Measurements from ENCODE around the gene XPR1.
A peak's percentile ranks its signal among the peaks of the same experiment; 100 is the strongest.

XPR1 gene

DNA sequence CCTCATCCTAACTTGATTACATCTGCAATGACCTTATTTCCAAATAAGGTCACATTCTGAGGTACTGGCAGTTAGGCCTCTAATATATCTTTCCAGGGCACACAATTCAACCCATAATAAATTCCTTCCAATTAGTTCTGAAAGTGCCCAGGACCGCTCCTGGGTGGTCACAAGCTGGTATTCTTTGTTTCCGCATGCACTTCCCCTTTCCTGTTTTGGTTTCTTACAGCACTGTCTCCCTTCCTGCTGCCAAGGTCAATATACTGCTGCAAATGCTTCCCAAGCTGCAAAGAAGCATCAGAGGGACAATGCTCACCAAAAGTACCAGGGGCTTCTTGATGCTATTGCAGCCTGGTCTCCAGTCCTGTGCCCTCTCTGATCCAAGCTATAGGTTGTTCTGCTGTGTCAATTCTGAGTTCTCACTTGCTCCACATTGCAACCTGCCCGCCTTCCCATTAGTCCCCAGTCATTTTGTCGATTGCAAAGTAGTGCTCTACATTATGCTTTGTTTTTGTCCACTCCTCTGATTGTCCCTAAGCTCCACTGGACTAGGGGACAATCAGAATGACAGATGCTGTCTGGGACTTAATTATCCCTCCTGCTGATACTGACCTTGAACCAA is 13.9 kb upstream of the XPR1 start:
- Histone ChIP-seq H3K4me1 (ENCODE audit: control insufficient read depth, insufficient read depth, low read length) (no peaks in the 10 kb centered on the region), H3K9me3 (ENCODE audit: control insufficient read depth, insufficient read depth, low read length) (no peaks in the 10 kb centered on the region), H3K4me3 (ENCODE audit: low read depth, low read length) (no peak overlapping the region), H3K27me3 (ENCODE audit: control insufficient read depth, insufficient read depth, low read length) (no peaks in the 10 kb centered on the region), H3K9ac (ENCODE audit: low read depth, low read length) (no peak overlapping the region), H3K36me3 (ENCODE audit: control insufficient read depth, insufficient read depth, low read length) (no peaks in the 10 kb centered on the region)

DNA sequence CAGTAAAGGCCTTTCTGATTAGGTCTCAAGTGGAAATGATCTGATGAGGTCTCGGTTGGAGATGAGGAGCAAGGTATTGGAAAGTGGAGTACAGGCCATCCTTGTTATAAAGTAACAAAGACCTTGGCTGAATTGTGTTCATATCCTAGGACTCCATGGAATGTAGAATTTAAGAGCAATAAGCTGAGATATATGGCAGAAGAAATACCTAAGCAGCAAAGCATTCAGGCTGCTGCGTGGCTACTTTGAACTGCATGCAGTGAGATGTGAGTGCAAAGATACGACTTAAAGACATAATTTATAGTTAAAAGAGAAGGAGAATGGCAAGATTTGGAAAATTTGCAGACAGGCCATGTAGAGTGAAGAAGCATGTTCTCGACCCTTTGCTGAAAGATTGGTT is 11.2 kb upstream of the XPR1 start:
- Histone ChIP-seq H3K4me1 (ENCODE audit: control insufficient read depth, insufficient read depth, low read length) (peaks cover 2% of the 10 kb centered on the region), H3K9ac (ENCODE audit: low read depth, low read length) (no peak overlapping the region), H3K4me3 (ENCODE audit: low read depth, low read length) (no peak overlapping the region), H3K9me3 (ENCODE audit: control insufficient read depth, insufficient read depth, low read length) (no peaks in the 10 kb centered on the region), H3K27me3 (ENCODE audit: control insufficient read depth, insufficient read depth, low read length) (no peaks in the 10 kb centered on the region), H3K36me3 (ENCODE audit: control insufficient read depth, insufficient read depth, low read length) (no peaks in the 10 kb centered on the region)

DNA sequence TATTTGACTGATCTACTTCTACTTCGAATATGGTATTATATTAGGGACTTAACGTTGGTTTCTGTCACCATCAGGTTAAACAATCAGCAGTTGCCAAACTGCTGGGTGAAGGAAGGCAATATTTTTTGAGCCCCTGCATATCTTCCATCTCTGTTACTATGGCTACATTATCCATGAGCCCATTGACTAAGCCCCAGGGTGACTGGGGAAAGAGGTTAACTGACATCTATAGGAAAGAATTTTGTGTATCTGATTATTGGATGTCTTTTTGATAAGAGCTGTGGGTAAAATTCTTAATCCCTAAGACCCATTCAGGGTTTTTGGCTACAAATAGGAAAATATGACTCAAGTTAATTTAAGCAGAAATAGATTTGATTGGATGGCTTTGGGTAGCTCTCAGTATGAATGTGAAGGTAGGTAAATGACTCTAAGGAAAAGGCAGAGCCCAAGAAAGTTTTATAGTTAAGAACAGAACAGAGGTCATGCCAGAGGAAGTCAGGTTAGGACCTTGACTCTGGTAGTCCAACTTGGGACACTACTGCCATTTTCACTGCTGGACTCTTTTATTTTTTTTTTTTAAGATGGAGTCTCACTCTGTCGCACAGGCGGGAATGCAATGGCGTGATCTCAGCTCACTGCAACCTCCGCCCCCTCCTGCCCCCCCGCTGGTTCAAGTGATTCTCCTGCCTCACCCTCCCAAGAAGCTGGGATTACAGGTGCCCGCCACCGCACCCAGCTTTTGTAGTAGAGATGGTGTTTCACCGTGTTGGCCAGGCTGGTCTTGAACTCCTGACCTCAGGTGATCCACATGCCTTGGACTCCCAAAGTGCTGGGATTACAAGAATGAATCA is 8.9 kb upstream of the XPR1 start:
- no peaks in the 10 kb centered on the region for H3K9me3 ChIP-seq (ENCODE audit: control insufficient read depth, insufficient read depth, low read length)
- no peak overlapping the region for H3K9ac ChIP-seq (ENCODE audit: low read depth, low read length)
- no peaks in the 10 kb centered on the region for H3K36me3 ChIP-seq (ENCODE audit: control insufficient read depth, insufficient read depth, low read length)
- peaks cover 2% of the 10 kb centered on the region for H3K4me1 ChIP-seq (ENCODE audit: control insufficient read depth, insufficient read depth, low read length)
- H3K27me3 ChIP-seq (ENCODE audit: control insufficient read depth, insufficient read depth, low read length), result no peaks in the 10 kb centered on the region
- H3K4me3 ChIP-seq (ENCODE audit: low read depth, low read length), result no peak overlapping the region

DNA sequence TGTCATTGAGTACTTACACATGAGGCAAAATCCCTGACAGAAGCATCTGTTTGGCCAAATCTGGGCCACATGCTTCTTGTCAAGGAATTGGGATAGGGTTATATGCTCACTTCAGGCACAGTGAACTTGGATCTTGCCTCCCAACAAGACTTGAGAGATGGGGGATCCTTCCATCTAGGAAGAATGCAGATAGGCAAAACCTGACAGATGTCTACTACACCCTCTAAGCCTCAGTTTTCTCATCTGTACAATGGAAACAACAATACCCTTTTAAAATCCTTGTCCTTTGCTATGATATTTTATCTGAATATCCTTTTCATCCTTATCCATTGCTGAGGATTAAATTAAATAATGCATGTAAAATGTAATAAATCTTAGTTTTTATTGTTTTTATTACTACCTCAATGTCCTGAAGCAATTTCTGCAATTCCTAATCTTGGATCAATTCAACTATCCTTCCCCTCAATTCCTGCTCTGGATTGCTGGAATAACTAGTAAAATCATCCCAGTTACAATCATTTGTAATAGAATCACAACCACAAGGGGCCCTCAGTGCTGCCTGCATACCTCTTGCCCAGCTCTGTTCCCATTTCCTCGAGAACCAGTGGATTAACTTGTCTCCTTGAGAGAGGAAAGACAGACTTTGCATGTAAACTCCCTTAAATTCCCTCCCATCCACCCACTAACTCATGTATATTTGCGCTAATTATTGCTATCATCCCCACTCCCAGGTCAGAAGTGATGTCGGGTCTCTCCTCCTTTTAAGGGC is 8.1 kb upstream of the XPR1 start:
- Histone ChIP-seq H3K36me3 (ENCODE audit: control insufficient read depth, insufficient read depth, low read length) (no peaks in the 10 kb centered on the region), H3K4me3 (ENCODE audit: low read depth, low read length) (no peak overlapping the region), H3K9me3 (ENCODE audit: control insufficient read depth, insufficient read depth, low read length) (no peaks in the 10 kb centered on the region), H3K27me3 (ENCODE audit: control insufficient read depth, insufficient read depth, low read length) (no peaks in the 10 kb centered on the region), H3K4me1 (ENCODE audit: control insufficient read depth, insufficient read depth, low read length) (peaks cover 2% of the 10 kb centered on the region), H3K9ac (ENCODE audit: low read depth, low read length) (no peak overlapping the region)

DNA sequence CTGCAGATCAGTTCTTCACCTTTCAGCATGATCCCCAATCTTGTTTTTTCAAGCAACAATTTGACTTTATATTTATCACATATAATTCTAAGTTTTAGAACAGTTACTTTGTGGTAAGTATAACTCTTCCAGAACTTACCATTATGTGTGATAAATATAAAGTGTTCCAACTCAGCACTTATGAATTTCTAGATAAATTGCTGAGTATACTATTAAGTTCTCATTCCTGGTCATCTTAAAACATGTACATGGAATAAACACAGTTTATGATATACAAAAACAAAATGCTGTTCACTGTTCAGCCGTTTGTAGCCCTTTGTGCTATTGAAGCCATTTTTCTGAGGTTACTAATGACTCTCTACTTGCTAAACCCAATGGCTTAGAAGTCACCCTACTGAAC is 5.1 kb upstream of the XPR1 start:
- Histone ChIP-seq H3K36me3 (ENCODE audit: control insufficient read depth, insufficient read depth, low read length) (no peaks in the 10 kb centered on the region), H3K4me1 (ENCODE audit: control insufficient read depth, insufficient read depth, low read length) (peaks cover 5% of the 10 kb centered on the region), H3K4me3 (ENCODE audit: low read depth, low read length) (no peak overlapping the region), H3K9me3 (ENCODE audit: control insufficient read depth, insufficient read depth, low read length) (no peaks in the 10 kb centered on the region), H3K27me3 (ENCODE audit: control insufficient read depth, insufficient read depth, low read length) (no peaks in the 10 kb centered on the region), H3K9ac (ENCODE audit: low read depth, low read length) (no peak overlapping the region)

DNA sequence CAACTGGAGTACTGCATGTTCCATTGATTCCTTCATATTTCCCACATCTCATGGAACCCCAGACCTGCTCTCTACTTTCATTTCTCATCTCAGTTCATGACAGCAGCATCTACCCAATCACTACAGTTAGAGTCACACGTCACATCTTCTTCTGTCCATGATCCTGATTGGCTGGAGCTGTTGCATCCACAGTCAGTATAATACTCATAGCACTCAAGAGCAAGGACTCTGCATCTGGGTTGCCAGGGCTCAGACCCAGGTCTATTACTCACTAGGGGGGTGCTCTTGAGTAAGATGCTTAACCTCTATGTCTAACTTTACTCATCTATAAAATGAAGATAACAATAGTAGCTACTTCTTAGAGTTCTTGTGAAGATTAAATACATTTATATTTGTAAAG is 4.4 kb upstream of the XPR1 start:
- Histone ChIP-seq H3K36me3 (ENCODE audit: control insufficient read depth, insufficient read depth, low read length) (no peaks in the 10 kb centered on the region), H3K9ac (ENCODE audit: low read depth, low read length) (no peak overlapping the region), H3K27me3 (ENCODE audit: control insufficient read depth, insufficient read depth, low read length) (no peaks in the 10 kb centered on the region), H3K4me3 (ENCODE audit: low read depth, low read length) (no peak overlapping the region), H3K9me3 (ENCODE audit: control insufficient read depth, insufficient read depth, low read length) (no peaks in the 10 kb centered on the region), H3K4me1 (ENCODE audit: control insufficient read depth, insufficient read depth, low read length) (peaks cover 5% of the 10 kb centered on the region)

DNA sequence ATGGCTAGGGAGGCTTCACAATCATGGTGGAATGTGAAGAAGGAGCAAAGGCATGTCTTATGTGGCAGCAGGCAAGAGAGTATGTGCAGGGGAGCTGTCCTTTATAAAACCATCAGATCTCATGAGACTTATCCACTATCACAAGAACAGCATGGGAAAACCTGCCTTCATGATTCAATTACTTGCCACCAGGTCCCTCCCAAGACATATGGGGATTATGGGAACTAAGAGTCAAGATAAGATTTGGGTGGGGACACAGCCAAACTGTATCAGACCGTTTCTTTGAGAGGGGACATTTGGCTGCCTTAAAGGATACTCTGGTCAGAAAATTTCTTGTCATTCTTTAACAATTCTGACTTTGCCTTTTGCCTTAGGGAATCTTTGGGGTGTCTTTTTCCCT is 3.2 kb upstream of the XPR1 start:
- H3K9me3 ChIP-seq (ENCODE audit: control insufficient read depth, insufficient read depth, low read length), result no peaks in the 10 kb centered on the region
- H3K9ac ChIP-seq (ENCODE audit: low read depth, low read length), result no peak overlapping the region
- no peaks in the 10 kb centered on the region for H3K27me3 ChIP-seq (ENCODE audit: control insufficient read depth, insufficient read depth, low read length)
- no peaks in the 10 kb centered on the region for H3K36me3 ChIP-seq (ENCODE audit: control insufficient read depth, insufficient read depth, low read length)
- peaks cover 5% of the 10 kb centered on the region for H3K4me1 ChIP-seq (ENCODE audit: control insufficient read depth, insufficient read depth, low read length)
- H3K4me3 ChIP-seq (ENCODE audit: low read depth, low read length), result no peak overlapping the region

DNA sequence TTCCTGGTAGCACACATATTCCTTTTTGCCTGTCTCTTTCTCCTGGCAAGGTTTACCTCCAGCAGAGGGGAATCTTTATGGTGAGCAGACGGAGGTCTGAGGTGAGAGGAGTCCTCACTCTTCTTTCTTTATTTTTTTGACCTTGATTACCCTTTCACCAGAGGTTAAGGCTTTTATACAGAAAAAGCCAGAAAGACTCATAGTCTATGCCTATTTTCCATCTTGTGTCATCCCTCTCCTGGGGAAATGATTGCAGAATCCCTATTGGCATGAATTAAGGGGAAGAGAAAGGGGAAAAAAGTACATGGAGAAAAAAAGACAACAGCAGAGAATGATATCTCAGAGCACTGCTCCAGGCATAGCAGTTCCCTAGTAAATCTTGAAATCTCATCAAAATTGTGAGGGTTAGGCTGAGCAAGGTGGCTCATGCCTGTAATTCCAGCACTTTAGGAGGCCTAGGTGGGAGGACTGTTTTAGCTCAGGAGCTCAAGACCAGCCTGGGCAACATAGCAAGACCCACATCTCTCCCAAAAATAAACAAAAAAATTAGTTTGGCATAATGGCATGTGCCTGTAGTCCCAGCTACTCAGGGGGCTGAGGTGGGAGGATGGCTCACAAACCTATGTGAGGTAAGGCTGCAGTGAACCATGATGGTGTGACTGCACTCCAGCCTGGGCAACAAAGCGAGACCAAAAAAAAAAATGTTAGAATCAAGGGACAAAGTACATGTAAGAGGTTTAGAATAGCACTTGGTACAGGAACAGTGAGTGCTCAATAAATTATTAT is 1.2 kb upstream of the XPR1 start:
- no peaks in the 10 kb centered on the region for H3K36me3 ChIP-seq (ENCODE audit: control insufficient read depth, insufficient read depth, low read length)
- H3K4me1 ChIP-seq (ENCODE audit: control insufficient read depth, insufficient read depth, low read length), result peaks cover 9% of the 10 kb centered on the region
- H3K27me3 ChIP-seq (ENCODE audit: control insufficient read depth, insufficient read depth, low read length), result no peaks in the 10 kb centered on the region
- H3K4me3 ChIP-seq (ENCODE audit: low read depth, low read length), result no peak overlapping the region
- H3K9me3 ChIP-seq (ENCODE audit: control insufficient read depth, insufficient read depth, low read length), result no peaks in the 10 kb centered on the region
- no peak overlapping the region for H3K9ac ChIP-seq (ENCODE audit: low read depth, low read length)

DNA sequence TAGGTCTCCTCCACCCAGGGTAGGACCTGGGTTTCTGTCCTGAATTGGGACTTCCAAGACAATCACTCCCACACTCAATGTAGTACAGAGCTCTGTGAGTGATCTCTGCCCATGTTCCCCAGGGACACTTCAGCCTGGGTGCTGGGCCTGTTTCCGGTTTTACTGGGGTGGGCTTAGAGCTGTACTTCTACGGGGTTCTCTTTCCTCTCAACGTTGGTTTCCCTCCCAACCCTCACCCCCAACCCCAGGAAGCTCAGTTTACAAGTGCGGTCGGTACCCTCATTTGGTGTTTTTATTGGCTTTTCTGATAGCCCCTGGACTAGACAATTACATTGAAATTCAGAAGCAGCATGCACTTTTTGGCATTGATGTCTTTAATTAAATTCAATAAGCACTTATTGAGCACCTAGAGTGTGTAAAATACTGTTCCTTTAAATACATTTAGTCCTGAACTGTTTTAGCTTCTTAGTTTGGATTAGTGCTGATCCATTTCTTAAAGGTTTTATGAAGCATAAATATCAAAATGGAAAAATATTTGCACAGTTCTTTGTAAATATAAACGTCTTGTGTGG is 542 bp upstream of the XPR1 start:
- H3K9ac ChIP-seq (ENCODE audit: low read depth, low read length), result no peak overlapping the region
- no peaks in the 10 kb centered on the region for H3K27me3 ChIP-seq (ENCODE audit: control insufficient read depth, insufficient read depth, low read length)
- H3K4me3 ChIP-seq (ENCODE audit: low read depth, low read length), result no peak overlapping the region
- H3K36me3 ChIP-seq (ENCODE audit: control insufficient read depth, insufficient read depth, low read length), result no peaks in the 10 kb centered on the region
- peaks cover 11% of the 10 kb centered on the region for H3K4me1 ChIP-seq (ENCODE audit: control insufficient read depth, insufficient read depth, low read length)
- H3K9me3 ChIP-seq (ENCODE audit: control insufficient read depth, insufficient read depth, low read length), result no peaks in the 10 kb centered on the region

DNA sequence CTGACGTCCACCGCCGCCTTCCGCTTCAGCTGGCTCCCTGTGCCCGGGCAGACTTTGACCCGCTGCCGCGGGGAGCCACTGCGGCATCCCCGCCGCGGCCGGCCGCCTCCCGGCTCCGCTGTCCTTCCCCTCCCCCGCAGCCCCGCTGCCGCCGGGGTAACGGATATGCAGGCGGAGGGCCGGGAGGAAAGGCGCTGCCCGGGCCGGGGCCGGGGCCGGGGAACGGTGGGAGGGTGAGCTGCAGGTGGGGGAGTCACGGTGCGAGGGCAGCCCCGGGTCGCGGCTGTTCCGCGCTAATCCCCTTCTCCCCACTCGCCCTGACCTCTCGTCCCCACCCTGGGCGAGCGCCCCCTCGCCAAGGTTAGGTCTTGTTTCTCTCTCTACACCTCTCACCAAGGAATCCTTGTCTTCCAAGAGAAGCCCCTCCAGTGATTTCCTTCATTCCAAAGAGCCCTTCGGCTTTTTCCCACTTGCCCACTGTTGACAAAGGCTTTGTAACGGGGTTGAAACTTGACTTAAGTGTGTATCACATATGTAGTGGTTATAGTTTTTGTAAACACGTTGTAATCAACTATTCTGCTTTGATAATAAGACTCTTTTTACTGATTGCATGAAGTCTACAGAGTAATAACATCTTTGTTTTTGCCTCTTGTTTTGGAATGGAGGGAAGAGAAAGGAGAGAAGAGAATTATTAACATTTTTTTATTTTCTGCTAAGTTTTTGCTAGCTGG is 669 bp downstream of the XPR1 start:
- no peaks in the 10 kb centered on the region for H3K27me3 ChIP-seq (ENCODE audit: control insufficient read depth, insufficient read depth, low read length)
- H3K4me1 ChIP-seq (ENCODE audit: control insufficient read depth, insufficient read depth, low read length), result peaks cover 11% of the 10 kb centered on the region
- H3K4me3 ChIP-seq (ENCODE audit: low read depth, low read length), result peak overlapping the region; percentile 99
- no peaks in the 10 kb centered on the region for H3K9me3 ChIP-seq (ENCODE audit: control insufficient read depth, insufficient read depth, low read length)
- no peaks in the 10 kb centered on the region for H3K36me3 ChIP-seq (ENCODE audit: control insufficient read depth, insufficient read depth, low read length)
- H3K9ac ChIP-seq (ENCODE audit: low read depth, low read length), result peak overlapping the region; percentile 73

Measured in iPS-15b (cell line).